ENCODE measurements around the gene GPR89B.
"Not testable (repeated sequence)": the region's sequence is repeated elsewhere in the genome, so short reads cannot be mapped to it uniquely, and the experiment has no call there.

Gene GPR89B

GRCh38 chr1:147942563-147942962 is 14.3 kb downstream of the GPR89B start:
- not testable (repeated sequence) for FAIRE-seq

GRCh38 chr1:147949517-147949916 is 21.3 kb downstream of the GPR89B start:
- FAIRE-seq: not testable (repeated sequence)

- not testable (repeated sequence) for FAIRE-seq
Measured at GRCh38 chr1:147958906-147959305, 30.7 kb downstream of the GPR89B start.

GRCh38 chr1:147959680-147960079 is 31.5 kb downstream of the GPR89B start:
- FAIRE-seq: not testable (repeated sequence)

- FAIRE-seq: not testable (repeated sequence)
Measured at GRCh38 chr1:147964575-147964974, 36.4 kb downstream of the GPR89B start.

- FAIRE-seq: not testable (repeated sequence)
Measured at GRCh38 chr1:147966657-147967056, 38.4 kb downstream of the GPR89B start.

- not testable (repeated sequence) for FAIRE-seq
Measured at GRCh38 chr1:147978896-147979651, 50.9 kb downstream of the GPR89B start.

GRCh38 chr1:147985374-147985773 is 57.2 kb downstream of the GPR89B start:
- not testable (repeated sequence) for FAIRE-seq

- FAIRE-seq: not testable (repeated sequence)
Measured at GRCh38 chr1:147987893-147988292, 59.7 kb downstream of the GPR89B start.

- not testable (repeated sequence) for FAIRE-seq
Measured at GRCh38 chr1:147992916-147993315, 64.7 kb downstream of the GPR89B start.

GRCh38 chr1:147993400-147993799 is 65.2 kb downstream of the GPR89B start:
- not testable (repeated sequence) for FAIRE-seq

GRCh38 chr1:147993825-147994615 is 65.8 kb downstream of the GPR89B start:
- not testable (repeated sequence) for FAIRE-seq

- FAIRE-seq: not testable (repeated sequence)
Measured at GRCh38 chr1:147996088-147996487, 67.9 kb downstream of the GPR89B start.

- FAIRE-seq: not testable (repeated sequence)
Measured at GRCh38 chr1:148007724-148008123, 79.5 kb downstream of the GPR89B start.

GRCh38 chr1:148010527-148010926 is 82.3 kb downstream of the GPR89B start:
- no peak for FAIRE-seq

GRCh38 chr1:148013177-148014144 is 85.2 kb downstream of the GPR89B start:
- FAIRE-seq: not testable (repeated sequence)

- FAIRE-seq: not testable (repeated sequence)
Measured at GRCh38 chr1:148014289-148015200, 86.3 kb downstream of the GPR89B start.

GRCh38 chr1:148024918-148025317 is 96.7 kb downstream of the GPR89B start:
- FAIRE-seq: not testable (repeated sequence)

- not testable (repeated sequence) for FAIRE-seq
Measured at GRCh38 chr1:148027004-148027403, 98.8 kb downstream of the GPR89B start.

- not testable (repeated sequence) for FAIRE-seq
Measured at GRCh38 chr1:148032247-148032646, 104.0 kb downstream of the GPR89B start.

GRCh38 chr1:148032690-148033089 is 104.5 kb downstream of the GPR89B start:
- FAIRE-seq: not testable (repeated sequence)

Data from TTC549 (cell line).